Panc1 (cell line): ENCODE results near the gene ATG4B. TPM values are rescaled to one million over a fixed set of nuclear protein-coding genes. Genes with fewer than 3 reads are reported as not detected.
A peak's percentile ranks its signal among the peaks of the same experiment; 100 is the strongest.

ENCODE experiments used
- ATAC-seq: fragments of 200-7000 bp; cut with Tn5 transposase; 2 replicates; pipeline ENCODE4 v1.9.1; 2020; ENCODE audit warnings: mild to moderate bottlenecking, moderate library complexity
- BruUV-seq: library from RNA; stranded (reverse); fragments of 400-500 nt; replicated peaks from 2 replicates; lab custom pipeline; 2021; lab: Mats Ljungman, UMichigan
- CTCF ChIA-PET: fragments of 300-600 bp; sonication (Branson Sonifier 250); formaldehyde crosslinking; loops from one replicate; lab custom pipeline; 2022; ENCODE audit warnings: antibody characterized with exemption; lab: Charles Lee
- POLR2A ChIA-PET: fragments of 300-600 bp; sonication (Branson Sonifier 250); formaldehyde crosslinking; loops from one replicate; lab custom pipeline; 2022; ENCODE audit warnings: antibody characterized with exemption; lab: Charles Lee
- DNase-seq: peaks from one replicate; pipeline ENCODE4 v3.0.0-alpha.2; 2010; ENCODE audit warnings: low read depth, low spot score
- H3K27ac ChIP-seq: 2 replicates; pipeline ENCODE4 v1.5.1; 2011; ENCODE audit warnings: mild to moderate bottlenecking, low read length, inconsistent platforms
- H3K27me3 ChIP-seq: fragments of 200-500 bp; sonication (Bioruptor generic); 2 replicates; pipeline ENCODE4 v1.6.0; 2014; ENCODE audit warnings: low read length, inconsistent platforms; ENCODE audit not compliant: control insufficient read depth, insufficient read depth
- H3K36me3 ChIP-seq: fragments of 200-500 bp; sonication (Bioruptor generic); 2 replicates; pipeline ENCODE4 v1.5.1; 2014; ENCODE audit warnings: inconsistent platforms, mild to moderate bottlenecking, low read length, moderate library complexity; ENCODE audit not compliant: control insufficient read depth, insufficient read depth
- H3K4me1 ChIP-seq: 2 replicates; pipeline ENCODE4 v1.5.1; 2011; ENCODE audit warnings: inconsistent platforms, mild to moderate bottlenecking, low read length, moderate library complexity; ENCODE audit not compliant: control insufficient read depth, insufficient read depth
- H3K4me3 ChIP-seq, 2 experiments: 2 replicates each; pipeline ENCODE4 v1.5.1; 2011 to 2012; ENCODE audit warnings: low read depth in 2 of 2, low read length in 2 of 2, mild to moderate bottlenecking in 2 of 2, inconsistent platforms in 1 of 2, moderate library complexity in 1 of 2
- H3K9me3 ChIP-seq: fragments of 200-500 bp; sonication (Bioruptor generic); 2 replicates; pipeline ENCODE4 v1.5.1; 2014; ENCODE audit warnings: low read depth, mild to moderate bottlenecking, inconsistent platforms, low read length, moderate library complexity; ENCODE audit not compliant: control insufficient read depth, insufficient read depth
- CTCF ChIP-seq: fragments of 450-650 bp; IDR thresholded peaks from 2 replicates; pipeline ENCODE4 v1.5.1; 2017; ENCODE audit warnings: mild to moderate bottlenecking
- POLR2AphosphoS5 ChIP-seq: IDR thresholded peaks from 2 replicates; pipeline ENCODE4 v1.6.1; 2012; ENCODE audit warnings: mild to moderate bottlenecking, low read depth, low read length, moderate library complexity
- SIN3A ChIP-seq: IDR thresholded peaks from 2 replicates; pipeline ENCODE4 v1.6.1; 2012; ENCODE audit warnings: low read depth, mild to moderate bottlenecking, low read length, moderate library complexity, borderline replicate concordance; ENCODE audit not compliant: insufficient read depth
- TCF7L2 ChIP-seq: IDR thresholded peaks from 2 replicates; pipeline ENCODE4 v1.6.1; 2011; ENCODE audit warnings: mild to moderate bottlenecking, low read depth, low read length, inconsistent platforms
- in situ Hi-C: cut with HindIII; loops from 2 replicates; pipeline ENCODE4 v1.10.0; 2016; ENCODE audit warnings: low sequenced_read_pairs, low pct_unique_long_range_greater_than_20kb
- intact Hi-C: fragments of 100-400 bp; cut with micrococcal nuclease; formaldehyde crosslinking; loops from one replicate; pipeline ENCODE4 v1.10.0; 2022; ENCODE audit not compliant: unreplicated experiment
- total RNA-seq: library from RNA; stranded (reverse); gene quantifications from one replicate; pipeline ENCODE4 v1.2.1, GENCODE V29; 2021; ENCODE audit not compliant: unreplicated experiment
- TF ChIP-seq, protein P1 (sequence below), 2 experiments: IDR thresholded peaks; 2 replicates each; pipeline ENCODE4 v1.6.1; 2011 to 2012; ENCODE audit warnings: low read depth in 2 of 2, control low read depth in 1 of 2, low read length in 1 of 2, mild to moderate bottlenecking in 1 of 2, moderate library complexity in 1 of 2; ENCODE audit not compliant: insufficient read depth in 1 of 2

ATG4B gene
- total RNA-seq, 1 experiment from 2014 or later, result 84.2 TPM

GRCh38 chr2:241673189-241673663, 35.7 kb downstream of the ATG4B start:
- intact Hi-C loops, result no loop called here
- no peak for ATAC-seq
- Histone ChIP-seq H3K27me3 (no peaks in the 10 kb centered on the region), H3K4me3 (no peak overlapping the region), H3K9me3 (no peaks in the 10 kb centered on the region), H3K4me1 (peaks cover 3% of the 10 kb centered on the region; the same call in 1 of the 2 replicates), H3K27ac (no peak overlapping the region), H3K36me3 (peaks cover 1% of the 10 kb centered on the region; the same call in 1 of the 2 replicates)
- in situ Hi-C loops, result no loop called here
- no peak for DNase-seq
- POLR2A ChIA-PET, result no interaction called here
- TF ChIP-seq POLR2AphosphoS5 (no peak), CTCF (no peak), TCF7L2 (no peak), SIN3A (no peak)
- TF ChIP-seq, protein P1, sequence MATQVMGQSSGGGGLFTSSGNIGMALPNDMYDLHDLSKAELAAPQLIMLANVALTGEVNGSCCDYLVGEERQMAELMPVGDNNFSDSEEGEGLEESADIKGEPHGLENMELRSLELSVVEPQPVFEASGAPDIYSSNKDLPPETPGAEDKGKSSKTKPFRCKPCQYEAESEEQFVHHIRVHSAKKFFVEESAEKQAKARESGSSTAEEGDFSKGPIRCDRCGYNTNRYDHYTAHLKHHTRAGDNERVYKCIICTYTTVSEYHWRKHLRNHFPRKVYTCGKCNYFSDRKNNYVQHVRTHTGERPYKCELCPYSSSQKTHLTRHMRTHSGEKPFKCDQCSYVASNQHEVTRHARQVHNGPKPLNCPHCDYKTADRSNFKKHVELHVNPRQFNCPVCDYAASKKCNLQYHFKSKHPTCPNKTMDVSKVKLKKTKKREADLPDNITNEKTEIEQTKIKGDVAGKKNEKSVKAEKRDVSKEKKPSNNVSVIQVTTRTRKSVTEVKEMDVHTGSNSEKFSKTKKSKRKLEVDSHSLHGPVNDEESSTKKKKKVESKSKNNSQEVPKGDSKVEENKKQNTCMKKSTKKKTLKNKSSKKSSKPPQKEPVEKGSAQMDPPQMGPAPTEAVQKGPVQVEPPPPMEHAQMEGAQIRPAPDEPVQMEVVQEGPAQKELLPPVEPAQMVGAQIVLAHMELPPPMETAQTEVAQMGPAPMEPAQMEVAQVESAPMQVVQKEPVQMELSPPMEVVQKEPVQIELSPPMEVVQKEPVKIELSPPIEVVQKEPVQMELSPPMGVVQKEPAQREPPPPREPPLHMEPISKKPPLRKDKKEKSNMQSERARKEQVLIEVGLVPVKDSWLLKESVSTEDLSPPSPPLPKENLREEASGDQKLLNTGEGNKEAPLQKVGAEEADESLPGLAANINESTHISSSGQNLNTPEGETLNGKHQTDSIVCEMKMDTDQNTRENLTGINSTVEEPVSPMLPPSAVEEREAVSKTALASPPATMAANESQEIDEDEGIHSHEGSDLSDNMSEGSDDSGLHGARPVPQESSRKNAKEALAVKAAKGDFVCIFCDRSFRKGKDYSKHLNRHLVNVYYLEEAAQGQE (IDR thresholded peaks at IDR 0.05; ENCODE audit: insufficient read depth in 1 of 2, low read depth in 2 of 2, low read length in 1 of 2), result no peak
- no TSS peak for BruUV-seq
- CTCF ChIA-PET, result no interaction called here

GRCh38 chr2:241673797-241674725, 36.6 kb downstream of the ATG4B start:
- H3K4me3 ChIP-seq, result no peak overlapping the region
- intact Hi-C loops, result no loop called here
- no peak overlapping the region for H3K27ac ChIP-seq
- H3K9me3 ChIP-seq, result no peaks in the 10 kb centered on the region
- H3K36me3 ChIP-seq, result peaks cover 3% of the 10 kb centered on the region; the same call in 1 of the 2 replicates
- in situ Hi-C loops, result no loop called here
- H3K4me1 ChIP-seq, result peaks cover 3% of the 10 kb centered on the region; the same call in 1 of the 2 replicates
- ChIA-PET POLR2A (no interaction called here), CTCF (no interaction called here)
- peak; percentile 69 for ATAC-seq
- H3K27me3 ChIP-seq, result no peaks in the 10 kb centered on the region
- BruUV-seq, result no TSS peak
- DNase-seq, result no peak
- TF ChIP-seq SIN3A (no peak), TCF7L2 (no peak), CTCF (no peak), POLR2AphosphoS5 (no peak; the same call in 1 of the 2 replicates)
- TF ChIP-seq, protein P1 (IDR thresholded peaks at IDR 0.05; ENCODE audit: insufficient read depth in 1 of 2, low read depth in 2 of 2, low read length in 1 of 2), result no peak
